Inferior parietal cortex (tissue), 1 donor: ENCODE measurements around the gene C9orf43.

ENCODE experiments used
- DNase-seq: peaks from one replicate; pipeline ENCODE4 v3.0.0-alpha.2; 2016; ENCODE audit errors: extremely low spot score

C9orf43 gene

DNA sequence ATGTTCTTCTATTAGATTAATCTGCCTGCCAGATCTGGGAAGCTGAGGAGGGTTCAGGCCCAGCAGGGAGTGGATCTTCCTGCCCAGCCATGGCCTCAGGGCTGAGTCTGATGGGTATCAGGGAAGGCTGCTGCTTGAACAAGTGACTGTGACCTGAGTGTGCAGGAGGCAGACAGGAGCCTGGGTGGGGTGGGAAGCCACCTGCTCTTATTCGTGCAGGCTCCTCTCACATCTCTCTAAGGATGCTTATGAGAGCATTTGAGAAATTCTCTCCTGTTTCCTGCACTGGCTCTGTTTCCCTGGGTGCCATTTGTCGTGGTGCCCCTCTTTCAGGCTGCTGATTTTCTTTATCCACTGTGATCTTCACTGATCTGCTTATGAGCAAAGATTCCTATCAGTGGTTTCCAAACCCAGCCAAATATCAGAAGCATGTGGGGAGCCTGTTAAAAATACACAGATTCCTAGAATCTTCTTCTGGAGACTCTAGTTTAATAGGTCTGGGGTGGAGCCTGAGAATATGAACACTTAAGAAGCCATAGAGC lies 55.1 kb downstream of the C9orf43 start:
- no peak for DNase-seq

DNA sequence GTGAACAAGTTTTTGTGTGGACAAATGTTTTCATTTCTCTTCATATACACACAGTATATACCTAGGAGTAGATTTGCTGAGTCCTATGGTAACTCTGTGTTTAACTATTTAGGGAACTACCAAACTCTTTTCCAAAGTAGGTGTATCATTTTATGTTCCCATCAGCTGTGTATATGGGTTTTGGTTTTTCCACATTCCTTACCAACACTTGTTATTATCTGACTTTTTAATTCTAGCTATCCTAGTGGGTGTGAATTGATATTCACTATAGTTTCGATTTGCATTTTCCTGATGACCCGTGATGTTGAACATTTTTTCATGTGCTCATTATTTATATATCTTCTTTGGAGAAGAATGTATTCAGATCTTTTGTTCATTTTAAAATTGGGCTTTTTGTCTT lies 56.6 kb downstream of the C9orf43 start:
- no peak for DNase-seq

DNA sequence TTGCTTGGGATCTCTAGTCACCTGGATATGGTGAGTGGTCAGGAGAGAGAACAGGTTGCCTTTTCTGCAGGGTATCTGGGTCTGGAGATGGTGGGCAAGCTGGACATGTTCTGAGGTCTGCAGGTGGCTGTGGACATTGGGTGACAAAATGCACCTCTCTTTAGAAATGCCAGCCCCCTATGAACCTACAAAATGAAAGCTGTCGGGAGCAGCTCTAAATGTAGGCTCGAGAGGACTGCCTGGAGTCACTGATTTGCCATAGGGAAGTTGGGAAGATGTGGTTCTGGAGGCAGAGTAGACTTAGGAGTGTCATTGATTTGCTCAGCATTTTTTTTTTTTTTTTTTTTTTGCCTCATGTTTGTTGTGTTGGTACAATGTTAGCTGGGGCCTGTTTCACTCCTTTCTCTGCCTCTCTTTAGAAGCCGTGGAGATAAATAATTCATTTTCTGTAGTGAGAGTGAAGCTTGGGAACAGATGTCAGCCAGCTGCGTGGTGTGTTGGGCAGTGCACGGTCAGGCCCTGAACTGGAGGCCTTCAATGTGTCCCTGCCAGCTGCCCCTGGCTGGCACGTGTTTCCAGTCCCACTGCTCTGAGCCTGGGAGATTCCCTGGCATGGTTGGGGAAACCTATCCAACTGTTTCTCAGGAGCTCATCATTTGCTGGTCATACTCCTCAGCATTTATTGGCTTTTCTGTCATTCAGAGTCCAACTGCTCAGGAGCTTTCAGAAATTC lies 58.3 kb downstream of the C9orf43 start:
- DNase-seq, result no peak

DNA sequence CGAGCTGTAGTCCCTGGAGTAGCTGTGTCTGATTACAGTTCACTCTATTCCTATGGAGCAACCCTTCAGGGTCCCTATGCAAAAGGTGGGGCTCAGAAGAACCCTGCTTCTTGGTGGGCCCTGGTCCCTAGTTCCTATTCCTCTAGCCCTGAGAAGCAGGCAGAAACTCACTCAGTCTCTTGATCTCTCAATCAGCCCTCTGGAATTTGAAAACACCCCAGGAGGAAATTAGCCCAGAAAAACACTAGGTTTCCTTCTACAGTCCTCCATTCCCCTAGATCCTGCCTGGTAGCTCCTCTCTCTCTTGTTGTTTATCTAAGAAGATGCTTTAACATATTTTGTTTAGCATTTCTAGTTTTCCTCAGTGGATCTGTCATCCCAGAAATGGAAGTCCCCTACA lies 60.6 kb downstream of the C9orf43 start:
- no peak for DNase-seq

DNA sequence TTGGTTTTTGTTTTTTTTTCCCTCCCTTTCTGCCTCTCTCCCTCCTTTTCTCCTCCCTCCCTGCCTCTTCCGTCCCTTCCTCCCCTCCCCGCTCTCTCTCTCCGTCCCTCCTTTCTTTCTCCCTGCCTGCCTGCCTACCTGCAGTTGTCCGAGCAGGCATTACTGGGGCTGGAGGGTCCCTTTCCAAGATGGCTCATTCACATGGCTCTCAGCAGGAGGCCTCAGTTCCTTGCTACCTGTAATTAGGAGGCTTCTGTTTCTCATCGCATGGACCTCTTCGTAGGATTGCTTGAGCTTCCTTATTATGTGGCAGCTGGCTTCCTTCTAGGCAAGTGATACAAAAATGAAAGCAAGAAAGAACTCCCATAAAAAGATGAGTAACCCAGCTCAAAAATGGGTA lies 61.0 kb downstream of the C9orf43 start:
- DNase-seq, result no peak

DNA sequence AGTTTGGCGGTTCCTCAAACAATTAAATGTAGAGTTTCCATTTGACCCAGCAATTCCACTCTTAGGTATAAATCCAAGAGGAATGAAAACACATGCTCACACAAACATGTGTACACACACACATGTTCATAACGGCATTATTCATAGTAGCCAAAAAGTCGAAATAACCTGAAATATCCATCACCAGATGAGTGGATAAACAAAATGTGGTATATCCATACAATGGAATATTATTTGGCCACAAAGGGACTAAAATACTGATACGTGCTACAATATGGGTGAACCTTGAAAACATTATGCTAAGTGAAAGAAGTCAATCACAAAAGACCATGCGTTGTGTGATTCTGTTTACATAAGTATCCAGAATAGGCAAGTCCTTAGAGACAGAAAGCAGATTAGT lies 61.7 kb downstream of the C9orf43 start:
- DNase-seq, result no peak

DNA sequence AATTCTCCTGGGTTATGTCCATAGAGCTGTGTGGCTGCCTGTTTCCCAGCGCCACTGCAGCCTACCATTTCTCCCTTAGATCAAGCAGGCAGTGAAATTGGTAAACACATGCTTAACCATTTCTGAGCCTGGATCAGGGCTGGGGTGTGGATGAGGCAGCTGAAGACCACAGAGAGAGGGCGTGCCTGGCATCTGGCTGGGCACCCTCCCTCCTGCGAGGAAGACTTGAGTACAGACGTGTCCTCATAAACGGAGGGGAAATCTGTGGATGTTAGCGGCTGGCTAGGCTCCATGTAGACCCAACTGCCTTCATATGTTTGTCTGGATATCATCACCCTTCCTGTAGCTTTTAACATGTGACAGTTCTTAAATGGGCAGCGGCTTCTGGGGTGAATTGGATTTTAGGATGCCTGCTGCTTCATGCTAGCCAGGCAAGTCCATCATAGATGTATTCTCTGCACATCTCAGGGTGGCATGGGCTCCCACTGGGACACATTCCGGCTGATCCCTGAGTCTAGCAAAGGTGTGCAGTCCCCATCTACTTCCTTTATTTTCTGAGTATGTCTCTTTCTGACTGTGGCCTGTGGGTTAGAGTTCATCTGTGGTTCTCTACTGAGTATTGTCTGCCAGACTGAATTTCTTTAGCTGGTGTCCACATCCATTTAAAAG lies 63.9 kb downstream of the C9orf43 start:
- no peak for DNase-seq

DNA sequence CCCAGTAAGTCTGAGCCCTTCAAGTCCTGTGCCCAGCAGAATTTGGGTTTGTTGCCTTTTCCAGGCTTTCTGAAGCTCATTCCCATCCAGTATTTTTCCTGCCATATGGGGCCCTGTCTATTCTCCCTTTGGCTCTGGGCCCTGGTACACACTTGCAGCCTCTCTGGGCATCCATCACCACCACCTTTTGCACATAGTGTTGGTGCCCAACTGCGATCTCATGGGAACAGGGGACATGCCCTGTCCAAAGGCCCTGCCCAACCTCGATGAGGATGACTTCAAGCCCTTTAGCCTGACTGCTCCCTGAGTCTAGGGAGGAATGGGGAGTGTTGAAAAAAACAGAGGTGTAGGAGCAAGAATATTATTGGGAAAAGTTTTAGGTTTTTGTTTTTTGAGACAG lies 64.5 kb downstream of the C9orf43 start:
- no peak for DNase-seq

DNA sequence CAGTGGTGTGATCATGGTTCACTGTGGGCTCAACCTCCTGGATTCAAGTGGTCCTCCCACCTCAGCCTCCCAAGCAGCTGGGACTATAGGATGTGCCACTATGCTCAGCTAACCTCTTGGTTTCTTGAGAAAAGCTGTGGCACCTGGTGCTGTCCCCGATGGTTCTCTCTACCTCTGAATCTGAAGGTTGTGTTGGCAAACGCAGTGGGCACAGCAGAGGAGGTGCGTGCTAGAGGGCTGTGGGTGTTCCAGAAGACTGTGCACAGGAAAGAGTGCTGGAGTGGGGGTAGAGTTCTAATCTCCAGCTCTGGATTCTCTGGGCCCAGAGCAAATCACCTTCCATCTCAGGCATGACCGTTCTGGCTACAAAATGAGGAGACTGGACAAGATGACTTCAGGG lies 65.4 kb downstream of the C9orf43 start:
- DNase-seq, result no peak

DNA sequence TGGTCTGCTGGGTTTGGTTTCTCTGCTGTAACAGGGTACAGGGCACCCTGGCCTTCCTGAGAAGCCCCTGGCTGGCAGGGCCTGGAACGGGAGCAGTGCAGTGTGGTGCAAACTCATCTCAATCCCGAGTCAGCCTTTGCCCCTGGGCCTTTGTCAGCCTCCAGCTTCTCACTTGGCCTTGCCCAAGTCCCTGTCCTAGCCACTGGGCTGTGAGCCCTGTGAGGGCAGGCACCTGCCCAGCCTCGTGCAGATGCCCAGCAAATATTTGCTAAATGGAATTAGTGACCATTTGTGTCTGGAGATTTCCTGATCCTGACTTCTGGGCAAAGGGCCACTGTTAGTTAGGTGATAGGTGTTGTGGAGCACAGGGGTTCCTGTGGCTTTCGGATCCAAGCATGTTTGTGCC lies 66.0 kb downstream of the C9orf43 start:
- DNase-seq, result no peak

DNA sequence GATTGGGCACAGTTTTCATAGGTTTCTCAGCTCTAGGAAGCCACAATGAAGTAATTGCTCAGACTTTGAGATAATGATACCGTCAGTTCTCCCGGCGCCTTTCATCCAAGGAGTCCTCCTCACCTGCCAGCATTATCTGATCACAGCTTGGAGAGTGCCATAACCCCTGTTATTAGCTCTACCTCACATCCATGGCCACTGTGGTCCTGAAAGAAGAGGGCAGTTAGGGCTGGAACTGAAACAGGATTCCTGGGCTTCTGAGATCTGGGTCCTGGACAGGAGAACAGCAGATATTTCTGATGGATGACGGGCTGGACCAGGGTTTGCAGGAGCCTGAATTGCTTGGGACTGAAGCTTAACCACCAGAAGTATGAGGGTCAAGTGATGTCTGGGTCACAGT lies 66.5 kb downstream of the C9orf43 start:
- DNase-seq, result no peak

DNA sequence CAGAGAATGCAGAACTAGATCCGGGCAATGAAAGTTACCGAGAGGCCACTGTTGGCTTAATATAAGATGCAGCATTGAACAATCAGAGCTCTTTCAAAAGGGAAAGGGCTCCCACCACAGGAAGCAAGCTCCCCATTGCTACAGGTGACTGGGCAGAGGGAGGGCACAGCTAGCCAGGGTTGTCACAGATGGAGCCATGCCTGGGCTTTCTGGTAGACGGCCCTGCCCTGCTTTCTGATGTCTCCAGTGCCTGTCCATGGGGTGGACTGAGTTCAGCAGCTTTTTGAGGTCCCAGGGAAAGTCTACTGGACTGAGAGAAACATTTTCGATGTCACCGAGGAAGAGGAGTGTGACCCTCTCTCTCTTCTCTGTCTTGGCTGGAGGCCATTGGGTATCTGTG lies 67.1 kb downstream of the C9orf43 start:
- DNase-seq, result no peak

DNA sequence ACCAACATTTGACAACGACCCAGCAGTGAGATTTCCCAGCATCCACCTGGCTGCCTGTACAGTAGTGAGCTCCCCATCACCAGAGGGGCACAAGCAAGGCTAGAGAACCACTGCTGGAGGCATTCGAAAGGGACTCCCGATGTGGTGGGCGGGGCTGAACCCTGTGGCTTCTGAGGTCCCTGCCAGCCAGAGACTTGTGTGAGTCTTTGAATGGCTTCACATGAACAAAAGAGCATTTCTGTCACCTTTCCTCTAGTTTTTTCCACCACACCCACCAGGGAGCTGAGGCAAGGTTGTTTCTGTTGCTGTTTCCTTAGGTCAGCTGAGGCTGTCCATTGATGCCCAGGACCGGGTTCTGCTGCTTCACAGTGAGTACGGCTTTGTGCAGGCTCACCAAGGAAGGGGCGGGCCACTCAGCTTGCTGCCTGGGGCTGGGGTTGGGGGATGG lies 68.7 kb downstream of the C9orf43 start:
- no peak for DNase-seq
